ENCODE measurements around the gene TMEM181.
A peak's percentile ranks its signal among the peaks of the same experiment; 100 is the strongest.
"Not testable (repeated sequence)": the region's sequence is repeated elsewhere in the genome, so short reads cannot be mapped to it uniquely, and the experiment has no call there.

Gene TMEM181

GRCh38 chr6:158640519-158640918, 80.6 kb downstream of the TMEM181 start:
- TF ChIP-seq TAF1 (IDR thresholded peaks at IDR 0.05; ENCODE audit: borderline replicate concordance, low read depth, low read length) (no peak), POLR2AphosphoS5 (IDR thresholded peaks at IDR 0.05; ENCODE audit: low read depth, low read length) (0 out of 2 replicates have a peak, but pooled peaks have one; percentile 25), POLR2A (IDR thresholded peaks at IDR 0.05; ENCODE audit: low read depth, low read length) (peak; percentile 40; the same call in 1 of the 2 replicates)
- DNase-seq (ENCODE audit: insufficient read length) (no peak), FAIRE-seq (no peak)

DNA sequence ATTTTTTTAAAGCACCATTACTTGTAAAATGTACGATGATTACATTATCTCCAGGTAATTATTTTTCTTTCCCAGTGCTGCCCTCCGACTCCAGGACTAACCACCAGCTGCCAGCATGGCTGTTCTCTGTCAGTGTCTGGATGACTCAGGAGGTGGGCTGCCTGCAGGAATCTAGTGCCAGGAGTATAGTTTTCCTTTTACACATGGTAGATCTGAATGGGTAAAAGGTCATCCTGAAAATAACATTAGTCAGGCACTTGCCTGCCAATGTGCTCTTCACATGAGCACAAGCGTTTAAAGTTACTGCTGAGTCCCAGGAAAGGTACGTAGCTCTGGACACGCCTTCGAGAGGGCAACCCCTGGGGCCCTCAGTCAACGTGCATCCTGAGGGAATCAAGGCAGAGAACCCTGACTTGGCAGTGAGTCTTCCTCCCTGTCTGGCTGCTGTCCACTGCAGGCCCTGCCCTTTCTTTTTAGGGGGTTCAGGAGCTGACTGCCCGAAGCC, 82.3 kb downstream of the TMEM181 start:
- FAIRE-seq (no peak), DNase-seq (ENCODE audit: insufficient read length) (no peak)
- TF ChIP-seq POLR2A (IDR thresholded peaks at IDR 0.05; ENCODE audit: low read depth, low read length) = no peak
- TF ChIP-seq POLR2AphosphoS5 (IDR thresholded peaks at IDR 0.05; ENCODE audit: low read depth, low read length) = no peak; the same call in 1 of the 2 replicates
- no peak for TF ChIP-seq TAF1 (IDR thresholded peaks at IDR 0.05; ENCODE audit: borderline replicate concordance, low read depth, low read length)

GRCh38 chr6:158643836-158644230, 83.9 kb downstream of the TMEM181 start:
- TF ChIP-seq TAF1 (IDR thresholded peaks at IDR 0.05; ENCODE audit: borderline replicate concordance, low read depth, low read length) (no peak), POLR2AphosphoS5 (IDR thresholded peaks at IDR 0.05; ENCODE audit: low read depth, low read length) (no peak), POLR2A (IDR thresholded peaks at IDR 0.05; ENCODE audit: low read depth, low read length) (no peak)
- DNase-seq (ENCODE audit: insufficient read length) (no peak), FAIRE-seq (no peak)

- DNase-seq (ENCODE audit: insufficient read length) (peak; percentile 87), FAIRE-seq (peak; percentile 98)
- TF ChIP-seq POLR2AphosphoS5 (IDR thresholded peaks at IDR 0.05; ENCODE audit: low read depth, low read length) = peak; percentile 89
- peak; percentile 93 for TF ChIP-seq POLR2A (IDR thresholded peaks at IDR 0.05; ENCODE audit: low read depth, low read length)
- peak; percentile 64; the same call in 1 of the 2 replicates for TF ChIP-seq TAF1 (IDR thresholded peaks at IDR 0.05; ENCODE audit: borderline replicate concordance, low read depth, low read length)
These were observed 84.6 kb downstream of the TMEM181 start, which contains the start of gene DYNLT1 for GRCh38 chr6:158644231-158645063. Gene DYNLT1 (minus strand): TSS chr6:158644743. CDS start chr6:158644708, 35 bp downstream.

- FAIRE-seq = no peak
- TF ChIP-seq TAF1 (IDR thresholded peaks at IDR 0.05; ENCODE audit: borderline replicate concordance, low read depth, low read length) (no peak), POLR2A (IDR thresholded peaks at IDR 0.05; ENCODE audit: low read depth, low read length) (no peak), POLR2AphosphoS5 (IDR thresholded peaks at IDR 0.05; ENCODE audit: low read depth, low read length) (no peak)
- no peak for DNase-seq (ENCODE audit: insufficient read length)
These were observed 85.5 kb downstream of the TMEM181 start for GRCh38 chr6:158645064-158646022.

DNA sequence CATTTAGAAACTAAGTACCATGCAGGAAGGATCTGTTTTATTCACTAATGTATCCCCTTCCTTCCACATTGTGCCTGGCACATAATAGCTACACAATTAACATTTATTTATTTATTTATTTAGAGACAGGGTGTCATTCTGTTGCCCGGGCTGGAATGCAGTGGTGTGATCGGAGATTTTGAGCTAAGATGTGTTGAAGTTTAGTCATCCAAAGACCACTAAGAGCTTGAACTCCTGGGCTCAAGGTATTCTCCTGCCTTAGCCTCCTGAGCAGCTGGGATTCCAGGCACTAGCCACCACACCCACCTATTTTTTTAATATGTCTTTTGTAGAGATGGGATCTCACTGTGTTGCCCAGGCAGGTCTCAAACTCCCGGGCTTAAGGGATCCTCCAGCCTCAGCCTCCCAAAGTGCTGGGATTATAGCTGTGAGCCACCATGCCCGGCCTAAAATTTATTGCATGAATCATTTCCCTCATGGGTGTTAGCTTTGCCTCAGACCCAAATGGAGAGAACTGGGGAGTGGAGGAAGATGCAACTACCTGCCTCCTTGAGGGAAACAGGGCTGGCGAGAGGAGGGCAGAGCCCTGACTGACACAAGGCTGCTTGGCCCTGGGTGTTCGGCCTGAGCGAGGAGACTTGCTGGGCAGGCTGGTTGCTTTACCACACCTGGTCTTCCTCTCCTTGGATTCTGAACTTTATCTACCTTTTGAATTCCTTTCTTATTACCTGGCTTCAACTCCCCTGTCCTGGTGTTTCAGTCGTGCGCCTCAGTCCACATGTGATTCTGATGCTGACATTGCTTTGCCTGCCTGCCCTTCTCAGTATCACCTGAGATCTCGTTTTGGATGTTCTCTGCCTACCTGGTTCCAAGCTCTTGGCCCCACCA, 86.4 kb downstream of the TMEM181 start:
- no peak for FAIRE-seq

GRCh38 chr6:158647501-158647900, 87.6 kb downstream of the TMEM181 start:
- no peak for TF ChIP-seq TAF1 (IDR thresholded peaks at IDR 0.05; ENCODE audit: borderline replicate concordance, low read depth, low read length)
- no peak for TF ChIP-seq POLR2A (IDR thresholded peaks at IDR 0.05; ENCODE audit: low read depth, low read length)
- no peak for TF ChIP-seq POLR2AphosphoS5 (IDR thresholded peaks at IDR 0.05; ENCODE audit: low read depth, low read length)
- FAIRE-seq (no peak), DNase-seq (ENCODE audit: insufficient read length) (no peak)

More for the DNA sequence above, 86.4 kb downstream of the TMEM181 start:
- no peak for DNase-seq (ENCODE audit: insufficient read length)
- TF ChIP-seq POLR2AphosphoS5 (IDR thresholded peaks at IDR 0.05; ENCODE audit: low read depth, low read length) (no peak), TAF1 (IDR thresholded peaks at IDR 0.05; ENCODE audit: borderline replicate concordance, low read depth, low read length) (no peak), POLR2A (IDR thresholded peaks at IDR 0.05; ENCODE audit: low read depth, low read length) (no peak)

DNA sequence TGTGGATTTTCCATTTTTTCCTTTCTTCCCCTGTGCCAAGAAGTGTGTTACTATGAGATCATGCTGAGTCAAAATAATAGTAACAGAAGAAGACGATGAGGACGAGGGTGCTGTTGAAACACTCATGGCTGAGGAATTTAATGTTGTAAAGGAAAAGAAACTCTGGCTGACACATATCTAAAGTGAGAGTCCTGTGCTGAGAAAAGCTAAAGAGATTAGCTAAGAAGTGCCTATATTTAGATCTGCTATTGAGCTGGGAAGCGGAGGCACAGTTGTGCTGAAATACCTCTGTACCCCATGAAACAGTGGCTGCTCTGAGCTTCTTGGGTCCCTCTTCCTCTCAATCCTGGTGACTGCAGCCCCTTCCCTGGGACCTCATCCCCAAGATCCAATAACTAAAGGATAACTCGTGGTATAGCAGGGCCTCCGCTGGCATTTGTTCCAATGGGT, 88.8 kb downstream of the TMEM181 start:
- TF ChIP-seq POLR2AphosphoS5 (IDR thresholded peaks at IDR 0.05; ENCODE audit: low read depth, low read length) (0 out of 2 replicates have a peak, but pooled peaks have one; percentile 1), POLR2A (IDR thresholded peaks at IDR 0.05; ENCODE audit: low read depth, low read length) (no peak)
- no peak for DNase-seq (ENCODE audit: insufficient read length)
- FAIRE-seq = peak; percentile 78

DNA sequence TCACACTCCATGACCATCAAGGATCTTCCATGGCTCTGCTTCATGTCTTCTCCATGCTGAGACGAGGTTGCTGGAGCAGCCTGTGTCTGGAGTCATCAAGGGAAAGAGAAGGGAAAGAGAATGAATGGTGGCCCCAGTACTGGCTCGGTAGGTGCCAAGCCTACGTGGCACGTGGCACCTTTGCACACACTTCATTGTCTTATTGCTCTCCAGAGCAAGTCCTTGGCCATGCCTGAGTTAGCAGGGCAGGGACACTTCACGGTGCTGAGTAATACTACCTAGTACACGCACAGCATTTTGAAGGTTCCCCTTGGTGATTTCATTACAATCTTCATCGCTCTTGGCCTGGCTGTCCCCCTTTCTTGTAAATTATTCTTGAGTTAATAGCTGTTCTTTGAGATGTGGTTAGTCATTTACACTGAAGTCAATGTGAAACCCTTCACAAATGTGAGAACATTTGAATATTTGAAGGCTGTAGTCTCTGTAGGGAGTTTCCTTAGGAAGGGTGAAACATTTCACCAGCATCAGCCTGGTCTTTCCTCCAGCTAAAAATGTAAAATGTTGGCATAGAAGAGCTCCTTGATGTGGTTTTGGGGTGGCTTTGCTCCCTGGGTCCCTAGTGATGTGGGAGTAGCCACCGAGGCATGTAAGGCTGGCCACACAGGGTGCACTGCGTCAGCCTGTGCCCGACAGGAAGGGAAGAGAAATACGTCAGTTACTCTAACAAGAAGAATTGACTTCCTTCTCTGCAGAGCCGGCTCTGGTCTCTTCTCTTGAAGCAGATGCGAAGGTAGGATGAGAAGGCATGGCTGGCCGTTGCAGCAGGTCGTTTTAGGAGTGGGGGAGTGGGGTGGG, 89.6 kb downstream of the TMEM181 start, which contains the start of gene SYTL3:
TSS of gene SYTL3 (plus strand) at position 766 of the 855 bp plus-strand sequence. CDS start 13,215 bp downstream, outside the sequence.
- DNase-seq (ENCODE audit: insufficient read length) (no peak), FAIRE-seq (peak; percentile 90)
- 0 out of 2 replicates have a peak, but pooled peaks have one; percentile 30 for TF ChIP-seq TAF1 (IDR thresholded peaks at IDR 0.05; ENCODE audit: borderline replicate concordance, low read depth, low read length)
- TF ChIP-seq POLR2AphosphoS5 (IDR thresholded peaks at IDR 0.05; ENCODE audit: low read depth, low read length) = peak; percentile 57; the same call in 1 of the 2 replicates
- TF ChIP-seq POLR2A (IDR thresholded peaks at IDR 0.05; ENCODE audit: low read depth, low read length) = peak; percentile 60; the same call in 1 of the 2 replicates

GRCh38 chr6:158651981-158652737, 92.3 kb downstream of the TMEM181 start:
- not testable (repeated sequence) for FAIRE-seq; DNase-seq (ENCODE audit: insufficient read length)

Measured in GM12892 (cell line).